HUES48 (cell line): Measurements from ENCODE around the gene TRPV4.
"Not testable (repeated sequence)": the region's sequence is repeated elsewhere in the genome, so short reads cannot be mapped to it uniquely, and the experiment has no call there.

Experiments
- H3K27ac ChIP-seq: one replicate; pipeline ENCODE4 v1.7.0; 2013; ENCODE audit warnings: low read depth, low read length, inconsistent platforms
- H3K27me3 ChIP-seq: 2 replicates; pipeline ENCODE4 v1.6.1; 2013; ENCODE audit warnings: mild to moderate bottlenecking, low read length; ENCODE audit not compliant: control insufficient read depth, insufficient read depth
- H3K36me3 ChIP-seq: 2 replicates; pipeline ENCODE4 v1.6.1; 2013; ENCODE audit warnings: low read length; ENCODE audit not compliant: control insufficient read depth, insufficient read depth
- H3K4me1 ChIP-seq: 2 replicates; pipeline ENCODE4 v1.6.1; 2013; ENCODE audit warnings: mild to moderate bottlenecking, low read length; ENCODE audit not compliant: control insufficient read depth, insufficient read depth
- H3K4me3 ChIP-seq: 2 replicates; pipeline ENCODE4 v1.5.1; 2013; ENCODE audit warnings: mild to moderate bottlenecking, low read depth, low read length
- H3K9ac ChIP-seq: 2 replicates; pipeline ENCODE4 v1.6.1; 2013; ENCODE audit warnings: mild to moderate bottlenecking, low read depth, low read length, moderate library complexity
- H3K9me3 ChIP-seq: 2 replicates; pipeline ENCODE4 v1.6.1; 2013; ENCODE audit warnings: low read length; ENCODE audit not compliant: control insufficient read depth, insufficient read depth

TRPV4 gene

DNA sequence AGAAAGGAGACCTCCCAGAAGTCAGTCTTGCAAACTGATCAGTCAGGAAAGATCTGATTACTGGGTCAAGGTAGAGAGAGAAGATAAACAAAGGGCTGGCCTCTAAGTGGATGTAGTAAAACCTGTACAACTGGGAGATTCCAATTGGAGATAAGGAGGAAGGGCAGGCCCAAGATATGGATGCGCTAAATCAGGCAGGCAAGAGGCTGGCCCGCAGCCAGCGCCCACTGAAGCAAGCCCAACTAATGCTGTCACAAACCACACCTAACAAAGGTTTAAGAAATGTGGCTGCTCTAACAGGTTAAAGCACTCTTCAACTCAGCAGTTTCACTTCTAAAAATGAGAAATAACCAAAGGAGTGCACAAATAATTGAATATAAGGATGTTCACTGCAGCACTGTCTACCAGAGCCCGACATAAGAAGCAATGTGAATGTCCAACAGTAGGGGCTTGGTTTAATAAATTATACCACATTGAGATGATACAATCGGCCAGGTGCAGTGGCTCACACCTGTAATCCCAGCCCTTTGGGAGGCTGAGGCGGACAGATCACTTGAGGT is 42.5 kb upstream of the TRPV4 start:
- peaks cover 24% of the 10 kb centered on the region for H3K4me1 ChIP-seq
- H3K9me3 ChIP-seq = no peaks in the 10 kb centered on the region
- no peaks in the 10 kb centered on the region for H3K36me3 ChIP-seq
- H3K4me3 ChIP-seq = no peak overlapping the region
- H3K9ac ChIP-seq = no peak overlapping the region
- 0 out of 2 replicates have a peak, but pooled peaks cover 5% of the 10 kb centered on the region for H3K27me3 ChIP-seq
- H3K27ac ChIP-seq = no peak overlapping the region

- Histone ChIP-seq H3K4me3 (no peak overlapping the region), H3K9me3 (no peaks in the 10 kb centered on the region), H3K27ac (no peak overlapping the region), H3K36me3 (no peaks in the 10 kb centered on the region), H3K27me3 (no peaks in the 10 kb centered on the region), H3K4me1 (peaks cover 13% of the 10 kb centered on the region), H3K9ac (no peak overlapping the region)
These were observed 40.5 kb upstream of the TRPV4 start for GRCh38 chr12:109873653-109874052.

DNA sequence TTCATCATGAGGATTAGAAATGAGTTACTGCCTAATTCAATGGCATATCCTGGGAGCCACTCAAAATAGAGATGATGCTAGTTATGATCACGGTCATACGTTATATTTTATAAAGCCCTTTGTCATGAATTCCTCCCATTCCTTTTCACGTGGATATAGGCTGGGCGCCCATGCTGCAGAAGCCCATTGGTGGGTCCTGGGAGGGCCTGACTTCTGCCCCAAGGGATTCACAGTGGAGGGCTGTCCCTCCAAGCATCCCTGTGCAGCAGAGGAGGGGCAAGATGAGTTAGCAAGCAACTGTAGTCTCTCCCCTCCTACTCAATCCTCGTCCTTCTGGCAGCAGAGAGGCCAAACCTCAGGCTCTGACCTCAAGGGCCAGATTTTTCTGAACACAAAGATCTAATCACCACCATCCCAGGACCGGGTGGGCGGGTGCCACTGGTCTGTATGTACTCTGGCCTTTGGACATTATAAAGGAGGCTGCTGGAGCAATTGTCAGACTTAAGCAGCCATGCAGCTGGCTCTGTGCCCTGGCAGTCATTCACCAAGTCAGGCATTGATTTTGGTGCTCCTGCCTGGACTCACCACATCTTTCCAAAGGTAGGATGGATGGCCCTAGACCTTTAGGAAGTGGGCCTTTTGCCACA is 38.6 kb upstream of the TRPV4 start:
- Histone ChIP-seq H3K9ac (no peak overlapping the region), H3K27me3 (no peaks in the 10 kb centered on the region), H3K4me3 (no peak overlapping the region), H3K9me3 (no peaks in the 10 kb centered on the region), H3K36me3 (no peaks in the 10 kb centered on the region), H3K4me1 (no peaks in the 10 kb centered on the region), H3K27ac (no peak overlapping the region)

- Histone ChIP-seq H3K27me3 (no peaks in the 10 kb centered on the region), H3K36me3 (no peaks in the 10 kb centered on the region), H3K4me3 (no peak overlapping the region), H3K27ac (no peak overlapping the region), H3K4me1 (no peaks in the 10 kb centered on the region), H3K9ac (no peak overlapping the region), H3K9me3 (no peaks in the 10 kb centered on the region)
These were observed 37.5 kb upstream of the TRPV4 start for GRCh38 chr12:109870648-109871047.

GRCh38 chr12:109868182-109869051 is 35.2 kb upstream of the TRPV4 start:
- Histone ChIP-seq H3K9me3 (no peaks in the 10 kb centered on the region), H3K27ac (no peak overlapping the region), H3K27me3 (no peaks in the 10 kb centered on the region), H3K36me3 (no peaks in the 10 kb centered on the region), H3K9ac (no peak overlapping the region), H3K4me1 (peaks cover 9% of the 10 kb centered on the region; the same call in 1 of the 2 replicates), H3K4me3 (no peak overlapping the region)

GRCh38 chr12:109864916-109865315 is 31.7 kb upstream of the TRPV4 start:
- peaks cover 9% of the 10 kb centered on the region; the same call in 1 of the 2 replicates for H3K4me1 ChIP-seq
- H3K4me3 ChIP-seq = no peak overlapping the region
- H3K9me3 ChIP-seq = no peaks in the 10 kb centered on the region
- no peak overlapping the region for H3K9ac ChIP-seq
- H3K36me3 ChIP-seq = 0 out of 2 replicates have a peak, but pooled peaks cover 4% of the 10 kb centered on the region
- no peaks in the 10 kb centered on the region for H3K27me3 ChIP-seq
- no peak overlapping the region for H3K27ac ChIP-seq

DNA sequence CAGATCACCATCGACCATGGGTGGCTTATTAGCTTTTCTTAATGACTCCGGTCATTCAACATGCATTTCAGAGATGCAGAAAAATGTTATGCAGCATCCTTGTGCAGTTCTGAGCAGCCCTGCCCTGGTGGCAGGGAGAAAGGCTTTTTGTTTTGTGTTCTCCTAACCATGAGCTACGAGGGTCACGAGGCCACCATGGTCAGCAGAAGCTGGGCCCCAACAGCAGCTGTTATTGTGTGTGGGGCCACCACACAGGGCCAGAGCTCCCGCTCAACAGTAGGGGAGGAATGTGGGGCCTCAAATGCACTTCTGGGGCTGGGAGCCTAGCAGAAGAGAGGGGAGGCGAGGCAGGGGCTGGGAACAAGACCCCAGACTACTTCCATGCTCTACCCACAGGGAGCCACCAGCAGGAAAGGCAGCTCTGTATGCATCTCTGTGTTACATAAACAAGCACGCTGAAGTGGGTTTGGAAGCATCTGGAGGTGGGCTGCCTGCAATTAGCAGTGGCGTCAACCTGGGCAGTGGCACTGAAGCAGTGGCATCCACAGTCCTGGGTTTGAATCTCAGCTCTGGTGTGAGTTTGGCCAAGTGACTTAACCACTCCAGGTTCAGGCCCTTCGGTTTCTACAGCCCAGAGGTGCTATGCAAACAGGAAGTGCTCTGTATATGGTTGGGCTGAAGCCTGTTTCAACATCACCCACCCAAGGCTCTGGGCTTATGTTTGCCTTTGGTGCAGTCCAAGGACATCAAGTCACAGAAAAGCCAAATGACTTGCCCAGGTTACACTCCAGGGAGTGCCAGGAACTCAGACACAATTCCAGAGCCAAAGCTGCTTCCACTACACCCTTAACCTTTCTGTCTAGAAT is 30.9 kb upstream of the TRPV4 start:
- Histone ChIP-seq H3K9me3 (no peaks in the 10 kb centered on the region), H3K9ac (no peak overlapping the region), H3K27ac (no peak overlapping the region), H3K36me3 (0 out of 2 replicates have a peak, but pooled peaks cover 4% of the 10 kb centered on the region), H3K4me1 (peaks cover 9% of the 10 kb centered on the region; the same call in 1 of the 2 replicates), H3K27me3 (no peaks in the 10 kb centered on the region), H3K4me3 (no peak overlapping the region)

- not testable (repeated sequence) for H3K9ac ChIP-seq, H3K9me3 ChIP-seq, H3K27me3 ChIP-seq, H3K27ac ChIP-seq, H3K4me1 ChIP-seq, H3K4me3 ChIP-seq
- H3K36me3 ChIP-seq = peaks cover 12% of the 10 kb centered on the region; the same call in 1 of the 2 replicates
These were observed 29.3 kb upstream of the TRPV4 start for GRCh38 chr12:109862491-109862890.

DNA sequence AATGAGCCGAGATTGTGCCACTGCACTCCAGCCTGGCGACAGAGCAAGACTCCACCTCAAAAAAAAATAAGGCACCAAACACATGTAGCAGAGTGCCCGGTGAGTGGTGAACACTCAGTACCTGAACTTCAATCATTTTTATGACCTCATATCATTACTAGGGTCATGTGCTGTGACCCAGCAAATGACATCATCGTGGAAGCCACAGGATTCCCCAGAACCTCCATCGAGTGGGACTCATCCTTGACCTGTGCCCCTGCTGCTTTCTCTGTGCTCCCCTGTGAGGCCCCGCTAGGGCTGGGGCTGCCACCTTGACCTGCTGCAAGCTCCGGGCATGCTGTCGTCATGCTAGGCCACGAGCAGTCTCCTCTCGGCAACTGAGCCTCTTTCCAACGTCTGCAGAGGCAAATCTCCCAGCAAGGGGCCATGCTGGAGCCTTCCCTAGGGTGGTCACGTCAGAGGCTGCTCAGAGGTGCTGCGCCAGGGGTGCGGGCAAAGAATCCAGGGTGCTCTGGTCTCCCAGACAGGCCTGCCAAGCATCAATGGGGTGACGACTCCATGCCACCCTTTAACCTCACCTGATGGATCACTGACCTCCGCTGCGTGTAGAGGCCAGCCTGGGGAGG is 28.6 kb upstream of the TRPV4 start:
- Histone ChIP-seq H3K36me3 (peaks cover 19% of the 10 kb centered on the region; the same call in 1 of the 2 replicates), H3K4me3 (no peak overlapping the region), H3K27ac (no peak overlapping the region), H3K27me3 (no peaks in the 10 kb centered on the region), H3K4me1 (peaks cover 9% of the 10 kb centered on the region; the same call in 1 of the 2 replicates), H3K9ac (no peak overlapping the region), H3K9me3 (no peaks in the 10 kb centered on the region)

- no peak overlapping the region for H3K27ac ChIP-seq
- peaks cover 19% of the 10 kb centered on the region; the same call in 1 of the 2 replicates for H3K36me3 ChIP-seq
- H3K9ac ChIP-seq = no peak overlapping the region
These were observed 27.8 kb upstream of the TRPV4 start for GRCh38 chr12:109860977-109861376.

More at GRCh38 chr12:109860977-109861376, 27.8 kb upstream of the TRPV4 start:
- H3K9me3 ChIP-seq = no peaks in the 10 kb centered on the region
- no peak overlapping the region for H3K4me3 ChIP-seq
- H3K4me1 ChIP-seq = peaks cover 9% of the 10 kb centered on the region; the same call in 1 of the 2 replicates
- no peaks in the 10 kb centered on the region for H3K27me3 ChIP-seq
